Activated CD8-positive, alpha-beta memory T cell treated with anti-CD3 and anti-CD28 coated beads for 24 hours (primary cell): Measurements from ENCODE around the gene ARHGAP20.

Experiments
- DNase-seq: peaks from one replicate; pipeline ENCODE4 v3.0.0-alpha.2; 2020

ARHGAP20 gene, protein sequence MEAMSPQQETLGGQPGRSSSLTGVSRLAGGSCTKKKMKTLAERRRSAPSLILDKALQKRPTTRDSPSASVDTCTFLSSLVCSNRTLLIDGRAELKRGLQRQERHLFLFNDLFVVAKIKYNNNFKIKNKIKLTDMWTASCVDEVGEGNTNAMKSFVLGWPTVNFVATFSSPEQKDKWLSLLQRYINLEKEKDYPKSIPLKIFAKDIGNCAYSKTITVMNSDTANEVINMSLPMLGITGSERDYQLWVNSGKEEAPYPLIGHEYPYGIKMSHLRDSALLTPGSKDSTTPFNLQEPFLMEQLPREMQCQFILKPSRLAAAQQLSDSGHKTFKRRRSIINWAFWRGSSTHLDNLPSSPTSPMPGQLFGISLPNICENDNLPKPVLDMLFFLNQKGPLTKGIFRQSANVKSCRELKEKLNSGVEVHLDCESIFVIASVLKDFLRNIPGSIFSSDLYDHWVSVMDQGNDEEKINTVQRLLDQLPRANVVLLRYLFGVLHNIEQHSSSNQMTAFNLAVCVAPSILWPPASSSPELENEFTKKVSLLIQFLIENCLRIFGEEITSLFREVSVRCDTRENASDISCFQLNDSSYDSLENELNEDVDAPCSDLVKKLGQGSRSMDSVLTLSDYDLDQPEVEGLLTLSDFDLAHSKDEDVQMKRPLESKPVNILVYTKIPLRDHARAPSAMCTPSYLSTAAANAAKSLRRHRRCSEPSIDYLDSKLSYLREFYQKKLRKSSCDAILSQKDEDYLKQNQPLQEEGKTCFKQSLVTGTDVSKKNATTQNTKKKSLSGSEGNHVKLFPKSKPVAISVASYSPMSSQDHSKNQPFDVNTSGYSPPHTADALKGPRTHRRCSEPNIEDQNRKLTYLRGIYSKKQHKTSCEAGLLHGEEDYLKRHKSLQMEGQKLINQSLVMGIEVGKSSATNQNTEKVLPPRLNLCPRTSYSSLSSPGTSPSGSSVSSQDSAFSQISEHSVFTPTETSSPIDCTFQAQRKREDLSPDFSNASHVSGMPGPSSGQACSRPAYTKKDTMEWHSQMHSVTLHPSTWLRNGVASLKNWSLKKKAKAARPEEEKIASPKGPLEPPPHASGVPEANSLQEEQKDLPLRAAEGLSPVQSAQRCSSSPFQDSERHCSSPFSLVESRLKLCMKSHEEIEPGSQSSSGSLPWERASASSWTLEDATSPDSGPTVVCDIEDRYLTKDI

DNA sequence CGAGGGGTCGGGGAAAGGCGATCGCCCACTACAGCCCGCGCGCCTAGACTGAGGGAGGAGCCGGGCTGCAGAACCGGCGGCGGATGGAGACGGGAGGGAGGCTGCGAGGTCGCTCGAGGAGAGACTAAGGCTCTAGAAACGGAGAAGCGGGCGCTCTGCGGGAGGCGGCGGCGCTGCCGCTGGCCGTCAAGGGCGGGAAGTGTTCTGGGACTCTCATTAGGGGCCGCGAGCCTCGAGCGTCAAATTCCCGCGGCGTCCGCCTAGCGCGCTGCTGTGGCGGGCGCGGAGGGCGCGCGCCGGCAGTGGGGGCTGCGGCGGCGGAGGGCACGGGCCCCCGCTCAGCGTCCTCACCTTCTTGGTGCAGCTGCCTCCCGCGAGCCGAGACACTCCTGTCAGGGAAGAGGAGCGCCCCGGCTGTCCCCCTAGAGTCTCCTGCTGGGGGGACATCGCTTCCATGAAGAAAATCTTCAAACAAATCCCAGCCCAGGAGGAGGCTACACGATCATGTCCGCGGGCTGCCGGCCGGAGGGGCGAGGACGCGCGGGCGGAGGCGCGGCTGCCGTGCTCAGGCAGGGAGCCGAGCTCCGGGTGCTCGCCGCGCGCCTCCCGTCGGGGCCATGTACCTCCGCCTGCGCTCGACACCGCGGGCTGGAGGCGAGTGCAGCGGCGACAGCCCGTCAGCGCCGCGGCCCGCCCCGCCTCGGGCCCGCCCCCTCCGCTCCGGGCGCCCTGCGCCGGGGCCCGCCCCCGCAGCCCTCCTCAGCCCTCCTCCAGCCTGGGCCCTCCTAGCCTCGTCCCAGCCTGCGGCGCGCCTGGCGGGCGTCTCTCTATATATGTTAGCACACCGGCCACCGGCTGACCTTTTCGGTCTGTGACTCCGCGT is at the start of gene ARHGAP20:
TSS of gene ARHGAP20 (minus strand) at position 662 of the 883 bp plus-strand sequence. CDS start at position 456, 206 bp downstream.
- peak; percentile 73 for DNase-seq

DNA sequence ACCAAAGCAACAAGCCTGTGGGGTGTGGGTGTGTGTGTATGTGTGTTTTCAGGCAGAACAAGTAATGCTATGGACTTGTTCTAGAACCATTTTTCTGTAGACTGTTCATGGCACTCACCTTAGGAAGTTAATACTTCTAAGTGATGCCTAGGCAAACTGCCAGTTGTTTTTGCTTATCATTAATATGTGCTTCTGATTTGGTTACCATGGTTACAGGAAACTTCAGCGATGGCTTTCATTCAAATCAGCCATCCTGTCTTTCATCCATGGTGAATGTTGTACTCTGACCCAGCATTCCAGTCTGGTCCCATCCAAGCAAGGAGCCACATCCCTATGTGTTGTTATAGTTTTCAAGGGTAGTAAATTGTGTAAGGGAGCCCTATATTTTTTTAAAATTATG is 49.8 kb upstream of the ARHGAP20 start:
- no peak for DNase-seq

DNA sequence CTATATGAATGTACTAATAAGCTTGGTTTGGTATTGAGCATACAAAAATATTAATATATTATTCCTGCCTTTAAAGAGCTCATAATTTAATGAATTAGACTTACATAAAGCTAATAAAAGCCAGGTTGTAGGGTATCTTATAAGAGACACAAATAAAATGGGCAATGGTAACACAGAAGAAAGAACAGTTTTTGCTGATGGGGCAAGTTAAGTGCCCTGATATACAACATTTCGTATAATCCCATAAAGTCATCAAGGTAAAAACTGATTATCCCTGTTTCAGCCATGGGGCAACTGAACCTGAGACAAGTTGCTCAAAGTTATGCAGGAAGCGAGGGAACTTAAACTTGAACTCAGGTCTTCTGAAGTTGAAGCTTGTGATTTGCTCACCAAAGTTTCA is 48.9 kb upstream of the ARHGAP20 start:
- no peak for DNase-seq

DNA sequence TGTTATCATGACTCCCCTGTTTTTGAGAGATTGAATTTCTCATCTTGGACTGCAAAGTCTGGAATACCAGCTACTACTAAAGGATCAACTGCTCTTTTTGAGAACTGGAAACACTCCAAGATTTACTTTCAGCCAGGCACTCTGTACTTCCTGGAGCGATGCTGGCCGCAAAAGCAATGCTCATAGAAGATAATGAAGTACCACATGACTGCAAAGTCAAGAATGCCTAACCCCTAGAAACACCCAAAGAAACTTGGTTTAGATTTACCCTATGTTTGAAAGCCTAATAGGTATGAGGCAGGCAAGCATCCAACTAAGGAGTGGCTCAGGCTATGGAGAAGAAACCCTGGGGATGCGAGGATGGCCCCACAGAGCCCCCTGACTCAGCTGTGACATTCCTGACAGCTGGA is 47.7 kb upstream of the ARHGAP20 start:
- DNase-seq = no peak

DNA sequence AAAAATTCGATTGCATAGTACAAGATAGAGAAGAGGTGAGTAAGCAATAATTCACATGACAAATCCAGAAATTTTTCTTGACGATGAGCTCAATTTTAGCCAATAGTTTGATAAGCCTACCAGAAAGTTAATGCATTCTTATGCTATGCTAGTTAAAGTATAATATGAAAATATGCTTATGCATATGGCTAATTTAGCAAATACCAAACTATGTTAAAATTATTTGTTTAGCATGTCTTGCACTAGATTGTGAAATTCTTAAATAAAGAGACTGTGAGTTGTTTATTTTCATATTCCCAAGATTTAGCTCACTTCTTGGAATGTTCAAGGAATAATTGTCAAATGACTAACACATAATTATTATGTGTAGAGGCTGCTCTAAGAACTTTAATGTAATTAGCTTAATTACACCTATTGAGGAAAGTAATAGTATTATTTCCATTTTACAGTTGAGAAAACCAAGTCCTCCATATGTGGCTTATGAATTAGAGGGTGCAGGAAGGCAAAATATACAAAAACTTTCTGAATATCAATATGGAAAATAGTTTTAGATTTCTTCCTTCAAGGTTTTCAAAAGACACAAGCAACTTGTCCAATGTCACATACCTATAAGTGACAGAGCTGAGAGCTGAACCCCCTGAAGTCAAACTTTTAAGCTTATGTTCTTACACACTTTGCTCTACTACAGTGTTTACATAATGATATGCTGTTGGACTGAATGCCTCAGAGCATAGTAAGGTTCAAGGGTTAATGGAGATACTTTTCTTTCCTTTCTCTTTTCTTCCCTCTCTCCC is 45.9 kb upstream of the ARHGAP20 start:
- DNase-seq = no peak

DNA sequence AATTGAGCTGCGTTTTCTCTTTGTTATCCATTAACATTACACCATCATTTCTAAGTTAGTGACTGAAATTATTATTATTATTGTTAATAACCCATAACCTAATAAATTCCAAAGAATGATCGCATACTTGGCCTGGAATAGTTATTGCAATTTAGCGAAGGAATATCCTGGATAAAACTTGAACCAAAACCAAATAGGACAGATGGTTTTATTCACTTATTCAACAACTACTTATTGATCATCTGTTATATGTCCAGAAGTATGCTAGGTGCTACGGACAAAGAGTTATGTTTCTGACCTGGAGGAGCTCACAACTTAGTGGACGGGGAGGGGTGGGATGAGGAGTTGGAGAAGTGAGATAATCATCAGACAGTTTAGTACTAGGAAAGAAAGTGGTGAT is 44.8 kb upstream of the ARHGAP20 start:
- no peak for DNase-seq

DNA sequence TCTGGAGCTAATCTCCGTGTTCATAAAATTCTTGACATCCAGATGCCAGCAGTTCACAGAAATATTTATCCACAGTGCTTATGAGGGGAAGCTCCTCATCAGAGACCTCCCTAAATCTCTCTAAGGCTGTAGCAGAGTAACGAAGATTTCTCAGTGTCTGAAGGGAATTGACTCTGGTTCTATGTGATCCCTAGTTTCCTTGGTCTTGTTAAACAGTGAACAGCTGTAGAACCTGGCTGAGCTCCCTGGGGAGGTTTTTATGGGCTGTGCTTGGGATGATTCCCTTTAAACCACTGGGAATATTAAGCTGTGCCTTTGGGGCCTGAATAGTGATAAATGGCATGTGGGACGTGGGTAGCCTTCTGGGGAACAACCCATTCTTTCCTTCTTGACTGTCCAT is 43.7 kb upstream of the ARHGAP20 start:
- no peak for DNase-seq

DNA sequence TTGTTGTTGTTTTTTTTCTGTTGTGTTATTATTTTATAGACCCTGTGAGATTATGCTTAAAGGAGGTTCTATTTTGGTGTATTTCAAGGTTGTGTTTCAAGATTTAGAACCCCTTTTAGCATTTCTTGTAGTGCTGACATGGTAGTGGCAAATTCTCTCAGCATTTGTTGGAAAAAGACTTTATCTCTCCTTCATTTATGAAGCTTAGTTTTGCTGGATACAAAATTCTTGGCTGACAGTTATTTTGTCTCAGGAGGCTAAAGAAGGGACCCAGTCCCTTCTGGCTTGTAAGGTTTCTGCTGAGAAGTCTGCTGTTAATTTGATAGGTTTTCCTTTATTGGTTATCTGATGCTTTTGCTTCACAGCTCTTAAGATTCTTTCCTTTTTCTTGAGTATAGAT is 40.7 kb upstream of the ARHGAP20 start:
- no peak for DNase-seq

DNA sequence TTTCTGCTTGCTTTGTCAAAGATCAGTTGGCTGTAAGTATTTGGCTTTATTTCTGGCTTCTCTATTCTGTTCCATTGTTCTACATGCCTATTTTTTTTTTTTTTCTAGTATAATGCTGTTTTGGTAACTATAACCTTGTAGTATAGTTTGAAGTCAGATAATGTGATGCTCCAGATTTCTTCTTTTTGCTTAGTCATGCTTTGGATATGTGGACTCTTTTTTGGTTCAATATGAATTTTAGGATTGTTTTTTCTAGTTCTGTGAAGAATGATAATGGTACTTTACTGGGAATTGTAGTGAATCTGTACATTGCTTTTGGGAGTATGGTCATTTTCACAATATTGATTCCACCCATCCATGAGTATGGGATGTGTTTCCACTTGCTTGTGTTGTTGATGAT is 37.9 kb upstream of the ARHGAP20 start:
- DNase-seq = no peak

DNA sequence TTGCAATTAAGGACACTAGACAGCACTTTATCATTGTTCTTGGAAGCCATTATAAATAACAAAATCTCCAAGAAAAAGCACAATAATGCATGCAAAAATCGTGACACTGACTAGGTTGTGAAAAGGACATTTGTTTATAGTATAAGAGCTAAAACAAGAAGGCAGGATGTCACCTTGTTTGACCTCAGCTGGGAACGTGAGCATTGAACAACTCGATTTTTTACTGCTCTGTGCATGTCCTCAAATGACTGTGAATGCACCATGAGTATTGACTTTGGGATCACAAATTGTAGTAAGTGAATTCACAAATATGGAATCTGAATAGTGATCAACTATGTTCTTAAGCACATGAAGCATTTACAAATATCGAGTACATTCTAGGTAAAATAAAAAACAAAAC is 35.3 kb upstream of the ARHGAP20 start:
- no peak for DNase-seq

DNA sequence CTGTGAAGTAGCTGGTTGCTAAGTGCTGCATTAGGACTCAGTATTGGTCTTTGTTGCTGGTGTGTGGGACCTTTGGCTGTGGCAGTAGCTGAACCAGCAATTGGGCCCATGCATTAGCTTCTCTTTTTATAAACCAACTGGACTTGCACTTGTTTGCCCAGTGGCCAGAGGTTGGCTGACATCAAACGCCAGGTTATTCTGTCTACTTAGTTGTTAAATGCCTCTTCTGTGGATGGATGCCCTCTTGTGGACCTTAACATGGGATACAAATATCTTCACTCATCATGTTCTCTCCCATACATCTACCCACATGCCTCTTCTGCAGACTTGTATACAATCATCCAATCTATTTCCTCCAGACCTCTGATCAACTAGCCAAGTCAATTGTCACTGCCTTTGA is 26.4 kb upstream of the ARHGAP20 start:
- no peak for DNase-seq

DNA sequence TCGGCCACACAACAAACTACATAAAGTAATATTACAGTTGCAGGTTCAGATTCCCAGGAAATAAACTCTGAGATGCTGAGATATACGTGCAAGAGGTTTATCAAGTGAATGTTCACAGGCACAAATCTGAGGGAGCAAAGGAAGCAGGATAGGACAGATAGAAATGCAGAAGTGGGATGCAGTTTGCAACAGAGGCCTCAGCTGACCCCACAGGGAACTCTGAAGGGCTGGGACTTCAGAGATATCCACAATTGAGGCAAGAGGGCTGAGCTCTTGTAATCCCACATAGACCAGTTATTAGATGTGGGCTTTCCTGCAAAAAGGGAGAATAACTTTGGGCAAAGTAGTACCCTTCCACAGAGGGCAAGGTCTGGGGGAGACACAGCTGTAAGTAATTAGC is 25.4 kb upstream of the ARHGAP20 start:
- no peak for DNase-seq

DNA sequence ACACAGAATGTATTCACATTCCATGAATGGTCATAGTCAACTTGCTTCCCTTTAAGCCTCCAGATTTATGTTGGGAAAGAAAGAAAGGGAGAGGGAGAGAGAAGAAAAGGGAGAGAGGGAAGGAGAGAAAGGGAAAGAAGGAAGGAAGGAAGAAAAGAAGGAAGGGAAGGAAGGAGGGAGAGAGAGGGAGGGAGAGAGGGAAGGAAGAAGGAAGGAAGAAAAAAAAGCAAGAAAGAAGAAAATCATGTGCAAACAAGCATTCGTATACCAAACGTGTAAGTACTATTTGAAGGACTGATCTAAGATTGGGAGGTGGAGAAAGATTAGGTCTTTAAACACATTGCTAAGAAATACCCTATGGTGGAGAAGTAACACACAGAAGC is 23.9 kb upstream of the ARHGAP20 start:
- no peak for DNase-seq

DNA sequence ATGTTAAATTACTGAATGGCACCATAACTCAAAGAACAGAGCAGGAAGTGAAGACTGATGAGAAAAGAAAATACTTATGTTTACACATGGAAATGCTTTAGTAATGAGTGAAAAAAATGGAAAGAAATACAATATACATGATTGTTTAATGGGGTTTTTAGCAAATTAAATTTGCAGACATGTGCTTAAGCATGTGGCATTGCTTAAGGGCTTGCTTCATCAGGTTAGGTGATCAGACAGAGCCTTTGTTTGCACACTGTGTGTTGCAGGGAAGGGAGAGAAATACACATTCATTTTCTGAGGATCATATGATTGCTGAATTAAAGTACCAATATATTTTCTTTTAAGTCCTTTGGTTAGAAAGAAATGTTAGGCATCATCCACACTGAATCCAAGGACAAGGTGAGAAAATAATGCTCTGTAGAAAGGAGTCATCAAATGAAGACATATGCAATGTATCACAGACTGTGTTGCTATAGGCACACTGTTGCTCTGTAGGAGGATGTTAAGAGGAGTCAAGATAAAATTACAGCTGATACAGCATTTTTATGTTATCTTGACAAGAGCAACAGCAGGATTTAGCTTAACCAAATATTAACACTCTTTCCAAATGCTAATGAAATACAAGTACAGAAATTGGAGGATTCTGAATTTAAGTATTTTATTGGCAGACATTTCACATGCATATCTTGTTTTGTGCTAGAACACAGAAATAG is 23.4 kb upstream of the ARHGAP20 start:
- no peak for DNase-seq

DNA sequence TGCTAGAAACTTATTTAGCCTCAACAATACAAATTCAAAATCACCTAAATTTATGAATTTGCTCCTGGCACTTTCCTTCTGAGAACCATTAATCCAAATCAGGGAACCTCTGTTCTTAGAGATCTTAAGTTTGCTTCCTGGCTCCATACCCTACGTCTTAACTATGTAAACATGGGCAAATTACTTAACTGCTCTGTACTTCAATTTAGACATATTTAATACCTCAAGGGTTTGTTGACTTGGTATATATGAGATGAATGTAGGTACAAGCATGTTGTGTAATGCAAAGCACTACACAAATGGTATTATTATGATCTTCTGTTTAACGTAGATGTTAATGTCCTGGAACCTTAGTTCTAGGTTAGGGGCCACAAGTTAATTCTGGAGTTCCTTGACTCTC is 22.6 kb upstream of the ARHGAP20 start:
- no peak for DNase-seq

DNA sequence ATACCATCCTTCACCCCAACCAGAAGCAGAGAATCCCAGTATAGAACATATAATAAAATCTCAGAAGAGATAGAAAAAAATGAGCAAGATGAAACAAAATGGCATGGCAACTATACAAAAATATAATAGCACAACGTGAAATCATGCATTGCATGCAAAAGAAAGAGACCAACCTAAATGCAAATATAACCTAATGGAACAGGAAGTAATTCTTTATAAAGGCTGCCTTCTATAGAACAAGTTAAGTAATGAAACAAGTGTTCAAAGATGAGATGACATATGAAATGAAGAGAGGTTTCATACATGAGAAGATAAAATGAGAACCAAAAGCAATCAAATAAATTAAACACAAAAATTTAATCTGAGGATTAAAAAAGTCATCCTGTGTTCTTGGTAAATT is 18.5 kb upstream of the ARHGAP20 start:
- no peak for DNase-seq

DNA sequence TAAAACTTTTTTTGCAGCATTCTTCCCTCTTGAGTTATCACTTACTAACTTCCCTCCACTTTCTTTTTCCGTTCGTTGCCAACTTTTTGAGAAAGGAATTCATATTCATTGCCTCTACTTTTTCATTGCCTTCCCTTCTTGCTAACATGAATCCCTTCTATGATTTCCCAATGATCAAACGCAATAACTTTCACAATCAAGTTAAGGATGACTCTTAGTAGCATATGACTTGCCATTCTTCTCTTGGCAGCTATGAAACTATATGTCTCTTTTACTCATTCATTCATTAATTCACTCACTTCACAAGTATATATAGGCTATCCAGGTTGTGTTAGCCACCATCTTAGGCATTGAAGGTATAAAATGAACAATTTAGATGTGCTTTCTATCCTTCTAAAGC is 16.6 kb upstream of the ARHGAP20 start:
- no peak for DNase-seq

DNA sequence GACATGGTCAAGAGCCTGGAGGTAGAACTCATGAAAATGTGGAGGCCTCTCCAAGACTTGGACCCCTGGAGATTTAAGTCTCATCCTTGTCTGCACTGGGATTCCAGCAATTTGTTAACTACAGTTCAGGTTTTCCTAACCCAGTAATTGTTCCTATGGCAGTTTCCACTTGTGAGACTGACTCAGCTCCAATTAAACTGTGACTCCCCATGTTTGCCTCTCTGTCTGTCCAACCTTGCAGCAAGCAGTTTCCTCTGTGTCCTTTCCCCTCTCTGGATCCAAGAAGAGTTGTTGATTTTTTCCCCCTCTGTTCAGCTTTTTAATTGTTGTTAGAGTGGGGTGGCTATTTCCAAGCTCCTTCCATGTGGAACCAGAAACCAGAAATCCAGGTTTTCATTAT is 16.2 kb upstream of the ARHGAP20 start:
- DNase-seq = no peak

DNA sequence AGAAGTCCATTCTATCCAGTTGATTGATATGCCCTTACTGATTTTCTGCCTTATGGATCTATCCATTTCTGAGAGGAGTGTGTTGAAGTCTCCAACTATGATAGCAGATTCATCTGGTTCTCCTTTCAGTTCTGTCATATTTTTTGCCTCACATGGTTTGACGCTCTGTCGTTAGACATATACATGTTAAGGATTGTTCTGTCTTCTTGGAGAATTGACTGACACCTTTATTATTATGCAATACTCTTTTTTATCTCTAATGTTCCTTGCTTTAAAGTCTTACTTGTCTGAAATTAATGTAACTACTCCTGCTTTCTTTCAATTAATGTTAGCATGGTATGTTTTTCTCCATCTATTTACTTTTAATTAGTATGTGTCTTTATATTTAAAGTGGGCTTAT is 12.1 kb upstream of the ARHGAP20 start:
- no peak for DNase-seq

DNA sequence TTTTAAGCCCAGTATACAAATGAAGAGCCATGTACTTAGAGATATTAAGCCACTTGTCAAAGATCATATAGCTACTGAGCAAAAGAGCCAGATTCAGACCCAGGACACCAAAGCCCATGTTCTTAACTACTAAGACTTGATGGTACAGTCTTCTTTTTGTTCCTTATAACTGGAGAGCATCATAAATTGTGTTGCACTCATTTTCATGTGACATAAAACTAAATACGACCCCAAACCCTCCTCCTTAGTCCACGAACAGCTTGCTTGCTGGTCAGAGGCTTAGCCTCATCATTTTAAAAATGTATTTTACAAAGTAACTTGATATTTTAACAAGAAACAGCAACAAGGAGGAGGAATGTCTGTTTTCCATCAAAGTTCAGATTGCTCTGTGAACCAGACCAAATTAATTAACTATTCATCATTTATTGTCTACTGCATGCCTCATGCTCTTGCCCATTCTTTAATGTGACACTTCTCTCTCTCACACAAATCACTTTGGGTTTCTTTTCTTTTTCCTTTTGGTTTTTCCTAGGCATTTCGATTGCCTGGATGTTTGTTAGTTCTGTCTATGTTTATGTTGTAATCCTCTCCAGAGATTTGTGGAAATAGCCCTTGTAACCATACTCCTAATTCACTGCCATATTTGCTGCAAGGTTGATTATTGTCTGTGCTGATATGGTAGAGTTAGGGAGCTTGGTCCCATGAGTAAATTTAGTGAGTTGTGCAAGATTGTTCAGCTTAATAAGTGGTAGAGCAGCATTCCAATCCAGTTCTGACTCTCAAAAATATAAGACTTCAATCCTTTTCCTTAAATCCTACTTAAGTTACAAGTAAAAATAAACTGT is 8.4 kb upstream of the ARHGAP20 start:
- no peak for DNase-seq
